CD4-positive, alpha-beta T cell treated with Interleukin-4 for 1 hour (primary cell): ENCODE measurements around the gene ZSCAN20.
A peak's percentile ranks its signal among the peaks of the same experiment; 100 is the strongest.

Source experiments
- DNase-seq, 2 donors: peaks; one replicate each; pipeline ENCODE4 v3.0.0-alpha.2; 2020 to 2022

Gene ZSCAN20

DNA sequence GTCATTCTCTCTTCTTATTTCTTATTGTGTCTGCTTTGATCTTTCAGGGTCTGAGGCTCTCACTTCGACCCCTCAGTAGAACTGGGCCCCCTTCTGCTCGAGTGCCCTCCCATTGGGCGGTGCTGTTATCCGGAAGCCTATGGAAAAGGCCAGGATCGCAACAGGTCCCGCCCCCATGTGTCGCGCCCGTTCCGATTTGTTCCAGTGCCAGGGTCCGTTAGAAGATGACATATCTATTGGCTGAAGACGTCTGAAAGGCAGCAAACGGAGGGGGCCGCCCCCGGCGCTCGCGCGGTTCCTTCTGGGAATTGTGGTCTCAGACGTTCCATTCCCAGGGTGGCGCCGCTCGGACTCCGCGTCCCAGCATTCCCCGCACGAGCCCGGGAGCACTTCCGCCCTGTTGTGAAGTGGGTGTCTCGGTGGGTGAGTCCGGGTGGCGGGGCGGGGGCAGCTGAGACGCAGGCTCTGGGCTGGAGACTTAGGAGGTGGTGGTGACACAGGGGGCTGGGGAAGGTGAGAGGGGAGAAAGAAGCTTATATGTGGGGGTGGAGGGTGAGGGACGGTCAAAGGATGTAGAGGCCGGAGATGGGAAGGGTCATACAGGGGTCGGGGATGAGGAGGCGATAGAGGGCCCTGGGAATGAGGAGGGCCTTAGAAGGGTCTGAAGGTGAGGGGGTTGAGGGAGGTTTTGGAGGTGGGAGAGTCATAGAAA is at the start of gene ZSCAN20:
ZSCAN20 (plus strand) TSS at position 377 of the 712 bp plus-strand sequence. CDS start 6,644 bp downstream, outside the sequence.
- peak; percentile 89 for DNase-seq

DNA sequence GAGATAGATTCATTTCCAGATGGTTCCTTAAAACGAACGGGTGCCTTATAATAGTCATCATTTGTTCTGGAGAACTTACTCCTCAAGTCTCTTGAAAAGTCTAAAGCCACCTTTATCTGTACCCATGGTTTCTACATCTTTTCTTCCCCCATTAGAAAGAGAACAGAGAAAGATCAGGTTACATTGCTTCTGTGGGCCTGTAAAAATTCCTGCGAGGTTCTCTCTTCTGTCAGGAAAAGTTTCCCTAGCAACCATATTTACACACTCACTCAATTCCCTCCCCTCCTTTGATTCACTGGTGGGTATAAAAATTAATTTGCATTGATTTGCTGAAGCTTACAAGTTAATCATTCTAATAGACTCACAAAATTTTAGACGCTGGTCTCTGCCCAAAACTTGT is 48.2 kb upstream of the ZSCAN20 start:
- DNase-seq: no peak

DNA sequence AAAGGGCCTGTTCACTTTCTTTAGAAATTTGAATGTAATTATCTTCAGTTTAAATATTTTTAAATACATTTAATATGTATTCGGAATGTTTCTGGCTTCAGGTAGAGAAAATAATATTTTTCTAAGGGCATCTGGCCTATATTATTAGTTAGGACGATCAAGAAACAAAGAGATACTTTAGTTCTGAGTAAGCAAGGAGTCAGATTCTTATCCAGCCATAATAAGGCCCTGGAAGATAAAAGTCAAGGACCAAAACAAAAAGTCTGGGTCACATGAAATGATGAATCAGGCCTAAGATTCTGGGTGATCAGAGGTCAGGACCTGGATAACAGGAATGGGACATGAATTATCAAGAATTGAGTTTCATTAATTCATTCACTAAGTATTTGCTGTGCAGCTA is 47.8 kb upstream of the ZSCAN20 start:
- no peak for DNase-seq

DNA sequence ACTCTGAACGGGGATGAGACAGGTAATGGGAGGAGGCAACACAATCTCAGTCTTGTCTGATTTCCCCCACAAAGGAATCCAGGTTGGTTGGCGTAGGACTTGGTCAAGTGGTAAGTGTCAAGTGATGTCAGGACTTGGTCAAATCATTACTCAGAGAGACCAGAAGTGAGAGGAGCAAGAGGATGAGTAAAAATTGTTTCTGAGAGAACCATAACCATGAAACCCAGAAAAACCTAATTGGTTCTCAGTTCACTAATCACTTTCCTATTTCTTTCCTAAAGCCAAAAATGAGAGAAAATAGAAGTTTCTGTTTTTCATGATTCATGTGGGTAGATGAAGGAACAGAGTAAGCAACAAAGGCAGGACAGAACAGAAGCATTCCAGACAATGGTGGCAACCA is 46.5 kb upstream of the ZSCAN20 start:
- no peak for DNase-seq

DNA sequence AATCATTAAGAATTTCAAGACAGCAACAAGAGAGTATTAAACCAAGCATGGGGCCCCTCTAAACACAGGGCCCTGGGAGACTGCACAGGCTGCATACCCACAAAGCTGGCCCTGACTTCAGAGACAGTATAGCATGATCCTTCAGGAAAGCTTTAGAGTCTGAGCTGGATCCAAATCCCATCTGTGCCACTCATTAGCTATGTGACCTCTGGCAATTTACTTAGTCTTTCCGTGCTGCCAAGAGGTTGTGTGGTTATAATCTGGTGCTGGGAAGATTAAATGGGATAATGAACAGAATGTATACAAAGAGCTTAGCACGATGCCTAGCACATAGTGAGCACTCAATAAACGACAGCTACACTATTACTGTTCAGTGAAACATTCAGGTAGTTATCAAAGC is 45.5 kb upstream of the ZSCAN20 start:
- no peak for DNase-seq

DNA sequence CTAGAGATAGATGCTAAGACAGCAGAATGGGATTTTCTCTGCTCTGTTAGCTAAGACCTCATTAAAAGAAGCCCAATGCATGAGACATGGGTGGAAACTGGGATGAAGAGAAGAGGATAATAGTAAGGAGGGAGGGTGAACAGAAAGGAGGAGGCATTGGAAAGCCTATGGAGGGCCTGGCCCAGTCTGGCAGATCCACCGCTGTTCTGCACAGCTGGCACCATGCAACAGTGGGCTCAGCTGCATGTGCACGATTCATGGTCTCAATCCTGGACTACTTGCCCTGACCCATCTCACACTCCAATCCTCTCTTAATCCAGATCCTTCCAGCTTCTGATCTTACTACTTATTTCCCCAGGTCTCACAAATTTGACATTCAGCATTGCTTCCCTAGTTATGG is 43.8 kb upstream of the ZSCAN20 start:
- DNase-seq: no peak

DNA sequence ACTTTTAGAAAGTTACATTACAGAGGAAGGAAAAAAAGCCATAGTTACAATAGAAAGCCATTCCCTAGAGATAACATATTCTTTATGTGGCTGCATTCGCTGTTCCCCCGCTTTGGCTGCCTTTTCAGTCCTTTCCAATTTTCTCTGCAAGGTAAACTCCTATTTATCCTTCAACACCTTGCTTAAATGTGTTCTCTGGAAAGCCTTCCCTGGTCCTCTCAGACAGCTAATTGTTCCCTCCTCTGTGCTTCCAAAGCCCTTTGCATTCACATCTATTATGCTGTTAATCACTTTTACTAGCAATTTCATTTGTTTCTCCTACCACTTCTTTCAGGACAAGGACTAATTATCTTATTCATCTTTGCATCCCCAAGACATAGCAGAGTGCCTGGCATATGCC is 43.1 kb upstream of the ZSCAN20 start:
- DNase-seq: no peak

DNA sequence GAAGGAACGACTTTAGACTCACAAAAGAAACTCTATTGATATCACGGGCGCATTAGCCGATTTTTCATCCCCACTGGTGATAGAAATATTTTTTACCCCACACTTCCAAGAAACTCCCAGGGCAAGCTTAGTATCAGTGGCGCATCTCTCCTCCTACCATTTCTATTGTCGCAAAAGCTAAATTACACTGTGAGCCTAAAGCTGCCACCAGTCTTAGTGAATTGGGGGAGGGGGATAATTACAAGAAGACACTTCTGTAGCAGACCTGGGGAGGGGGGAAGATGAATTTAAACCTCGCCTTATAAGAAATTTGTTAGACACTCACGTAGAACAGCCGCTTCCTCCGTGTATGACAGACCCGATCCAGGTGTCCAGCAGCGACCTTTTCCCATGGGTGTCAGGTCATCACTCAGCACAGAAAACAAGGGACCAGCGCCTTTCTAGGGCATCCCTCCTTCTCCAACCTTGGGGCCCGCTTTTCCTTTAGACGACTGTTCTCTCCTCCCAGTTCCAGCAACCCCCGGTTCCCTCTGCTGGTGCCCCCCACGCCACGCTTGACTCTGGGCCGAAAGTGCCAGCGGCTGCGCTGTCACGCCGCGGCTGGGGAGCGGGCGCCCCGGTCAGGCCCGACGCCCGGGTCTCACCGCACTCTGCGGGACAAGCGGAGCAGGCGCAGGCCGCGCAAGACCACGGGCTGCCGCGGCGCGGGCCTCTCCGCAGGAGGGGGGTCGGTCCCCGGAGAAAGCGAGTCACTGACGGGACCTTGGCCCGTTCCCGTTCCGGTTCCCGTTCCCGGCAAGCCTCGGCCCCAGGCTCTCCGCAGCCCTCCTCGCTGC is 42.4 kb upstream of the ZSCAN20 start:
- DNase-seq: no peak

DNA sequence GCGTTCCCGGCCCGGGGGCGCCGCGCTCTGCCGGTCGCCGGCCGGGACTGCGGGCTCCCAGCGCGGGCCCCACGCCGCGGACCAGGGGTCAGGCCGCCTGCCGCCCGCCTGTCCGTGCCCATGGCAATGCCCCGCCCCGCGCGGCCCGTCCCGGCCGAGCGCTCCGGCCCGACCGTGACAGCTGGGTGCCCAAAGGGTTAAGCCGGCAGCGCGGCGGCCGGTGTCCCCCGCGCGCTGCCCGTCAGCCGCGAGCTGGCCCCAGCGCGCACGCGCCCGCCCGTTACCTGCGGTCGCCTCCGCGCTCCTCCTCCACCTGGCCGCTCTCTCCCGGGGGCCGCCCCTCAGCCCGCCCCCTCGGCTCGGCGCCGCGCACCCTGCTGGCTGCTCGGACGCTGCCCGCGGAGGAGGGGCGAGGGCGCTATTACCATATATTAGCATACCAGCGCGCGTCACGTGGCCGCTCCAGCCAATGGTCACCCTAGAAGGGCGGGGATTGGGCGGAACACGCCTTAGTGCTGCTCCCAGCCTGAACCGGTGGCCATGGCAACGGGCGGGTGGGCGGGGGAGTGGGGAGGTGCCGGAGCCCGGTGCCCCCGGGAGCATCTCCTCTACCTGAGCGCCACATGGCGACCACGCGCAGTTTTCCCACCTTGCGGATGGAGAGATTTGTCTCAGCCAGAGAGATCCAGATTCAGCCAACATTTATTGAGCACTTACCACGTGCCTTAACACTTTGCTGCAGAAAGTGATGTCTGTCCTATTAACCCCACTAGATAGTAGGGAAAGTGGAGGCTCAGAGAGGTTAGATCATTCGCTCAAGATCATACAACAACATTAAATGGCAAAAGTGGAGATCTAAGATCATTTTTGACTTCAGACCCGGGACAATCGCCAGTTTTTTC is 41.5 kb upstream of the ZSCAN20 start, which contains the start of gene PHC2:
PHC2 (minus strand) TSS at position 404 of the 902 bp plus-strand sequence. CDS start 55,556 bp downstream, outside the sequence.
- peak; percentile 94 to 96 for DNase-seq

DNA sequence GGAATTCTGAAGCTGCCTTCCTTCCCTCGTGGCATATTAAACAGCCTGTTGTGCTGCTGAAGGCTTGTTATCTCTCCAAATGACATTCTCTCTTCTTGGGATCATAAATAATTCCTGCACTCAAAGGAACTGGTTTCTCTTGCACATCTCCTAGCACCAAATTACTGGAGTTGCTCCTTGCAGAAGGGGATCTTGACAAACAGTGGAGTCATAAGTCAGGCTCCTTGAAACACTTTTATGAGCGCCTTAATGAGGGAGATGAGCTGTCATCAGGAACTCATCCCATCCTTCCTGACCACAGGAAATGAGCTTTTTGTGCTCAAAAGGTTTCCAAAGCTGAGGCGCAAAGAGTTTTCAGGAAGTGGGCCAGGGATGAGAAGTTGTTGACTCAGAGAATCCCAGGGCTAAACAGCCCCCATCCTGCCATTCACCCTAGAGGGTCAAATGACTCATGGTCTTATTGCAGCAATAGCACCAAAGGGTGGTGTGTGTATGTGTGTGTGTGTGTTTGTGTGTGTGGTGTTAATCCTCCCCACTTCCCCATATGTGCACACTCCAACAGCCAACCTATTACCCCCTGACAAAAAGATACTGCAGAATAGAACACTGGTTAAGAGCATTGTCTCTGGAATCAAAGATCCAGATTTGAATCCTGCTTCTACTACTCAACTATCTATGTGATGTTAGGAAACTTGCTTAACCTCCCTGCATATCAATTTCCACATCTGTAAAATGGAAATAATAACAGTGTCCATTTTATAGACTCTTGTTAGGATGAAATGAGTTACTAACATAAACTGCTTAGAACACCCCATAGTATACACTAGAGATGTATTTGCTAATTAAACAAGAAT is 38.7 kb upstream of the ZSCAN20 start:
- peak; percentile 15 to 74 for DNase-seq

DNA sequence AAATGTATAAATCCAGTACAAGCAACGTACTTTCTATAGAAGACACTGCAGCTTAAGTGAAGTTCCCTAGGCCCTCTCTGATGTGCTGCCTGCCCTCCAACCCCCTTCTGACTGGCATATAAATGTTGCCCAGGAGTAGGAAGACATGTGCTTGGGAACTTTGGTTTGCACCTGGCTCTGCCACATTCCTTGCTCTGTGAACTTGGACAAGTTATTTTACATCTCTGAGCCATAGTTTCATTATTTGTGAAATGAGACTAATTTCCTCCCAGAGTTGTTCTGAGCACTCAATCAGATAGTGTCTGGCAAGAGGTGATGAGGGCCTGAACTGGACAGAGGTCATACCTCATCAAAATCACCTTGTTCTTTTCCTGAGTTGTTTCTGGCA is 38.1 kb upstream of the ZSCAN20 start:
- no peak for DNase-seq

DNA sequence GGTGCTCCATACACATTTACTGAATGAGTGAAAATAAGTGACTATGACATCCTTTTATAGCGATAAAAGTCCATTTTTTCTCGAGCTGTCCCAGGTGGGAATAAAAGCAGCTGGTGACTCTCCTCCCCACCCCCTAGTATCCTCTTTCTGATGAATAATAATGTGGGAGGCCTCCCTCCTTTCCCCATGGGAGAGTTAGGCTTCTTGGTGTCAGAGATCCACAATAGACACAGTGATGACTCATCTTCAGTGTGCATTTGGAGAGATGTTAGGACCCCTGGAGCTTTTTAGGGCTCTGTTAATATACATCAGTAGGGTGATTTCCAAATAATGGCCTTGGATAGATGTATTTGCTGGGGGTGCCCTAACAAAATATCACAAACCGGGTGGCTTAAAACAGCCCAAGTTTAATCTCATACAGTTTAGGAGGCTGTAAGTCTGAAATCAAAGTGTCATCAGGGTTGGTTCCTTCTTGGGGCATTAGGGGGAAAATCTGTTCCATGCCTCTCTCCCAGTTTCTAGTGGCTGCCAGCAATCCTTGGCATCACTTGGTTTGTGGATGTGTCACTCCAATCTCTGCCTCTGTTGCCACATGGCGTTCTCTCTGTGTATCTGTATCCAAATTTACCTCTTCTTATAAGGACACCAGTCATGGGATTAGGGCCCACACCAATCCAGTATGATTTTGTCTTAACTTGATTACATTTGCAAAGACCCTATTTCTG is 37.2 kb upstream of the ZSCAN20 start:
- no peak for DNase-seq

DNA sequence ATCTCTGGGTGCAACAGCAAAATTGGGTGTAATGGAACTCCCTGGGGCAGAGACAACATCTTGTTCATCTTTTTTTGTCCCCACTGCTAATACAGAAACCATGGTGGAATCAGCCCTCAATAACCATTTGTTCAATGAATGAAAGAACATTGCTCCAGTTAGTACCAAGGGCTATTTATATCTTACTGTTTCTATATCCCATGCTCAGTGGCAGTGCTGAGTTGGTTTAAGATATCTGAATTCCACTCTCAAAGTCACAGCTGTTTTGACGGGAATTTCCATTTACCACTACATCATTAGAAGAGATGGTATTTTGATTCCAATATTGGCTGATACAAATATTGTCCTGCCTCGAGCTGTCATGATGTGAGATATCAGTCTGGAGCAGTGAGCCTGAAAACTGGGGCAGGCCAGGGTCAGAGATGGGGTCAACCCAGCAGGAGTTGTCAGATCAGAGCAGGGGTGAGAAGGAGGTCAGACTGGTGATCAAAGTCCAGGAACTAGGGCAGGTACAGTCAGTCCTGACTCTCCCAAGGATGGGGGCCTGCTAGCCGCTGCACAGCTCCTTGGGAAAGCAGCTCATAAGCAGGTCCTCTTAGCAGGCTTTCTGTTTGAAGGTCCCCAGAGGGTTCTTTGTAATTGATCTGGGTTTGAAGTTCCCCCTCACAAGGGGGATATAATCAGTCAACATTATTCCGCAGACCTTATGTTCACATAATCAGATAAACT is 35.7 kb upstream of the ZSCAN20 start:
- DNase-seq: no peak

DNA sequence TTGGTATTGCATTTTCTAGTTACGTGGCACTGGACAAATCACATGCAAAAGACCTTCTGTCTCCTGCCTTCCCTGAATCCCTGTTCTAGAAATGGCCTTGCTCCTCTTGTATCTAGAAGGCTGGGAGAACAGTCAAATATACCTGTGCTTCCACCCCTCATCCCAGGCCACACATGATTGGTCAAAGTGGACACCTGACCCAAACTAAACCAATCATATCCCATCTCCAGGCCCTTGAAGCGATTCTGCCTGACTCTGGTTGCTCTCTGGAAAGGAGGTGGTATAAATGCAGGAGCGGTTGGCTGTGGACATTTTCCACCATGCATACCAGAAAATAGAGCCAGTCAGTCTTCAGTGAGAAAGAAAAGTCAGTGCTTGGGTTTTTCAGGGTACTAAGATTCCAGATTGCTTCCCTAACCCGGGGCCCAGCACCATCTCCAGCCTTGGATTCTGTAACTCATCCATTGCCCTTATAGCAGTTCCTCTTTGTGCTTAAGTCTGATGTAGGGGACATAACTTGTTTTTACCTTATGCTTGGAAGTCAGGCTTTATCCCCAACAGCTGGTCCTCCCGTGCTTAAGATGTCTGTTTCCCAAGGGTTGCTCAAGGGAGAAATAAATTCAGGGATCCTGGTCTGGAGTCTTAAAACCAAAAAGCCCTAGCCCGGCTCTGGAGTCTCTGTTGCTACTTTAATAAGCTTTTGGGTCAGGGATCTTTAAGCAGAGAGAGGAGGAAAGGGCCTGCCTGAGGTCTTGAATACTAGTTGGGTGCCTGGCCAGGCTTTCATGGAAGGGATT is 33.9 kb upstream of the ZSCAN20 start:
- no peak for DNase-seq

DNA sequence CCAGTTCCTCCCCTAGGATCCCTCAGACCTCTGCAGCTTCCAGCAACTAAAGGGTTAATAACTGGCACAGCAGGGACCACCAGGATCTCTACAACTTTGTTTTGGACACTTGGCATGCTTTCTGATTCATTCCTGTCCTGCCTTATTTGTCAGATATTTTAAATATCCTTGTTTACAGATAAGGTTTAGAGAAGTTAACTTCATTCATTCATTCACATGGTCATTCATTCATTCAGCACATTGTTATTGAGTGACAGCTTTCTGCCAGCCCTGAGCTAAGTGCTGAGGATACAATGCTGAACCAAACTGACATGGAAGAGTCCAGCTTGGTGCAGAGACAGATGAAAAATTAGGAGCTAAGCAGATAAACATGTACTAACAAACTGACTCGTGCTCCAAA is 32.8 kb upstream of the ZSCAN20 start:
- no peak for DNase-seq

DNA sequence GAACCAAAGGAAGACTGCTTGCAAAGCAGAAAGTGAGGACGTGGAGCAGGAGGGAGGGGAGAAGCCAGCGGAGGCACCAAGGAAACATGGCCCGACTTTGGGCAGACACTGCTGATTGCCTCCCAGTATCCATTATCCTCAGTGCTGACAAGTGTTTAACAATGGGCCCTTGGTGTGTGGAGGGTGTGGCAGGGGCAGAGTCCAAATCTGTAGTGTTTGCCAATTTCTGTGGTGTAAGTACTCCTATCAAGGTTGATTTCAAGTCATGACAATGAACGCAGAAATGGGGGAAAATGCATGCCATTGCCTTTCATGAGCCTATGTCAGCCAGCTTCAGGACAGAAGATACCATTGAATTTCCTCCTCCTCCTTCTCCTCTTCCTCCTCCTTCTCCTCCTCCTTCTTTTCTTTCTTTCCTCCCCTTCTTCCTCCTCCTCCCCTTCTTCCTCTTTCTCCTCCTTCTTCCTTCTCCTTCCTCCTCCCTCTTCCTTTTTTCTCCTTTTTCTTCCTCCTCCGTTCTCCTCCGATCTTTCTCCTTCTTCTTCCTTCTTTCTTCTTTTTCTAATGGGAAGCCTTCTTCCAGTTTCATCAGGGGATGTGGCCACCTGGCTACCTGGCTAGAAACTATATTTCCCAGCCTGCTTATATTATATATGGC is 31.2 kb upstream of the ZSCAN20 start:
- DNase-seq: no peak

DNA sequence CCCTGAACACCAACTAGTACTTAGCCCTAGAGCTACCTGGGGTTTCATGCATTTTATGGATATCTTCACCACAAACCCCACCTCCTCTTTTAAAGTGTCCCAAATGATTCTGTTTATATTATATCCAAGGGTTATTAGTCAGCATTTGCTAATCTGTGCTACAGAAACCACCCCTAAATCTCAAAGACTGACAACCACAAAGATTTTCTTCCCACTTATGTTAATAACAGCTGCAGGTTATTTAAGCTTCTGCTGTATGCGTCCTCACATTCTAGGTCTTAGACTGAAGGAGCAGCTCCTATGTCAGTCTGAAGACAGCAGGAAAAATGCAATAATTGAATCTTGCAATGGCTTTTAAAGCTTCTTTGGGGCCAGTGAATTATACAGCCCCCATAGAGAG is 30.3 kb upstream of the ZSCAN20 start:
- DNase-seq: no peak

DNA sequence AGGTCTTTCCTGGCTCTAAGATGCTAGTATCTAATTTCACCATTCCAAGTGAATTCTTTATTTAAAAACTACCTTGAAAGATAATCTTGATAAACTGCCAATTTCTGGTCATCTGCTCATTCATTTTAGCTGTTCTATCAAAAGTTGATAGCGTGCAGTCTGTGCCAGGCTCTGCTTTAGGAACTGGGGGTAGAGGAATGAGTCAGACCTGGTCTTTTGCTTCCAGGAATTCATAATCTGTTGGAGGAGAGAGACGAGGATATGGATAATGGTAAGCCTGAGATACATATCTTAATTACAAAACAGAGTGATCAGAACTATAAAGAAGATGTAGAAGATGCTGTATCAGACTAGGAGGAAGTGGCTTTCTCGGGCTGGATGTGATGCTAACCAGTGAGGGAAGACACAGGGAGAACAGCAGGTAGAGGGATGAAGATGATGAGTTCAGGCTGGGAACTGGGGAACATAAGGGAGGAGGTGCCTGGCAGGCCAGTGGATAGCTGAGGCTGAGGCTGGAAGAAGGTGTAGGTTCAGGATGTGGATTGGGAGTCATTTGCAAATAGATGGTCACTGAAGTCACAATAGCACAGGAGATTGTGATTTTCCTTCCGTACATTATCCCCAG is 29.3 kb upstream of the ZSCAN20 start:
- no peak for DNase-seq

DNA sequence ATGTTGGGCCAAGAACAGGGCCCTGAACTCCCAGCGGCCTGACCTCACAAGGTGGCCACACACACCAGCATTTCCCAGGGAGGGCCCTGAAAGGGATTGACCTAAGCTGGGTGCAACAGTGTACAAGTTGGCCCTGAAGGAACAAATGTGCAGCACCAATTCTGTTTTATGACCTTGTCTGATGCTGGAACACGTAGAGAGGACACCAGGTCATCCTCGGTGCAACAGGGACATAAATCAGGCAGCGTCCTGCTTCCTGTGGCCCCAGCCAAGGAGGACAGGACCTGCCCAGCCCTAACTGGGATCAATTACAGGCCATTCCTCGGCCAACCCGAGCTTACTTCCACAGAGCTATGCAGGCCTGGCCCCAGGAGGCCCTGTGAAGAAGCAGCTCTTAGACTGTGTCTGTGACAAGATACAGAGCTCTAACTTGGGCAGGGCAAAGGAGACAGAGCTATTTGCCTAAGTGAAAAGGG is 28.7 kb upstream of the ZSCAN20 start:
- no peak for DNase-seq
